ENCODE results near the gene BHLHE23.

DNA sequence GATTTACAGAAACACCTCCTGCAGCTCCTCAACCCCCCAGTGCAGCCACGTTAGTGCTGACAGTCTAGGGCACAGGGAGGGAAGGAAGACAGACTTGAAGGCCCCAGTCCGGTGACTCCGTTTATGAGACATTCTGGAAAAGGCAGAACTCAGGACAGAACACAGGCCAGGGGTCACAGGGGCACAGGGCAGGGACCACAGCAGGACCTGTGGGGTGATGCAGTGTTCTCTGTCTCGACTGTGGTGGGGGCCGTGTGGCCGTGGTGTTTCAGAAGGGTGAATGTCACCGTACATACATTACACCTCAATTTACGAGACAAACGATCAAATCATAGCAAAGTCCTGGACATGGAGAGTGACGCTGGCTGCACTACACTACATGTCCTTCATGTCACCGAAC lies 11.3 kb downstream of the BHLHE23 start:
- TF ChIP-seq CTCF (IDR thresholded peaks at IDR 0.05) (no peak), POLR2A (IDR thresholded peaks at IDR 0.05) (no peak)

All from uterus (tissue), 2 donors.